Prostate gland (tissue), 2 donors: Measurements from ENCODE around the gene CHRNA4.

Experiments
- POLR2A ChIP-seq: fragments of 450-650 bp; IDR thresholded peaks from one replicate; pipeline ENCODE4 v1.6.1; 2016; ENCODE audit warnings: antibody characterized with exemption, mild to moderate bottlenecking
- TF ChIP-seq, protein P1 (sequence below), 4 experiments: fragments of 200-600 bp in 2 of 4; fragments of 450-650 bp in 2 of 4; sonication (generic) in 2 of 4; IDR thresholded peaks; 1 replicate in 3 of 4; 2 replicates in 1 of 4; pipeline ENCODE4 v1.5.1; 2016 to 2019; ENCODE audit warnings: antibody characterized with exemption in 4 of 4, mild to moderate bottlenecking in 2 of 4, moderate library complexity in 2 of 4

DNA sequence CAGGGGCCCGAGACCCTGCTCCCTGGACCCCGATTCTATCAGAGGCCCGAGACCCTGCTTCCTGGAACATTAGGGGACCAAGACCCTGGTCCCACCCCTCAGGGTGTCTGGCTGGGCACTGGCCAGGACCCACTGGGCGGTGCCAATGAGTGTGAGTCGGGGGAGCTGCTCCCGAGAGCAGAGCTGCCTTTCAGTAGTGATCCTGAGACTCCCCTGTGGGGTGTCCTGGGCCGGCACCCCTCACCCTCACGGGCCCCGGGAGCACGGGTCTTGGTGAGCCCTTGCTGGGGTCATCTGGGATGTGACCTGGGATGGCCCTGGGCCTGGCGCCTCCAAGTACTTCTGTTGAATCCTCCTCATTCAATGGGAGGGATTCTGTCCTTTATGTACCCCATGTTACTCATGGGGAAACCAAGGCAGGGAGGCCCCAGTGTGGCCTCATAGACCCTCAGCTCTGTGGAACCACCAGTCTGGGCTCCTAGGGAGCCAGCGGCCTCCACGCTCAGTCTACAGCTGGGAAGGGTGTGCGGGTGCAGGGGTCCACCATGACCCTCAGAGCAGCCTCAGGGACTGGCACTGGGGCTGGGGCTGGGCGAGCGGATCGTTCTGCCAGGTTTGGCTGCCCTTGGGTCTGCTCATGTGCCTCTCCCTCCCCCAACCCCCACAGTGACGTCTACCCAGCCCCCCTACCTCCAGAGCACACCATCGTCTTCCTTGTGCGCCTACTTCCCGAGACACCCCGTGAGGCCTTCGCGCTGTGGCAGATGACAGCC is 42.6 kb downstream of the CHRNA4 start:
- TF ChIP-seq, protein P1, sequence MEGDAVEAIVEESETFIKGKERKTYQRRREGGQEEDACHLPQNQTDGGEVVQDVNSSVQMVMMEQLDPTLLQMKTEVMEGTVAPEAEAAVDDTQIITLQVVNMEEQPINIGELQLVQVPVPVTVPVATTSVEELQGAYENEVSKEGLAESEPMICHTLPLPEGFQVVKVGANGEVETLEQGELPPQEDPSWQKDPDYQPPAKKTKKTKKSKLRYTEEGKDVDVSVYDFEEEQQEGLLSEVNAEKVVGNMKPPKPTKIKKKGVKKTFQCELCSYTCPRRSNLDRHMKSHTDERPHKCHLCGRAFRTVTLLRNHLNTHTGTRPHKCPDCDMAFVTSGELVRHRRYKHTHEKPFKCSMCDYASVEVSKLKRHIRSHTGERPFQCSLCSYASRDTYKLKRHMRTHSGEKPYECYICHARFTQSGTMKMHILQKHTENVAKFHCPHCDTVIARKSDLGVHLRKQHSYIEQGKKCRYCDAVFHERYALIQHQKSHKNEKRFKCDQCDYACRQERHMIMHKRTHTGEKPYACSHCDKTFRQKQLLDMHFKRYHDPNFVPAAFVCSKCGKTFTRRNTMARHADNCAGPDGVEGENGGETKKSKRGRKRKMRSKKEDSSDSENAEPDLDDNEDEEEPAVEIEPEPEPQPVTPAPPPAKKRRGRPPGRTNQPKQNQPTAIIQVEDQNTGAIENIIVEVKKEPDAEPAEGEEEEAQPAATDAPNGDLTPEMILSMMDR (IDR thresholded peaks at IDR 0.05): no peak
- no peak for TF ChIP-seq POLR2A
